ENCODE measurements around the gene SLC25A19.
"Not testable (repeated sequence)": the region's sequence is repeated elsewhere in the genome, so short reads cannot be mapped to it uniquely, and the experiment has no call there.

The SLC25A19 gene

DNA sequence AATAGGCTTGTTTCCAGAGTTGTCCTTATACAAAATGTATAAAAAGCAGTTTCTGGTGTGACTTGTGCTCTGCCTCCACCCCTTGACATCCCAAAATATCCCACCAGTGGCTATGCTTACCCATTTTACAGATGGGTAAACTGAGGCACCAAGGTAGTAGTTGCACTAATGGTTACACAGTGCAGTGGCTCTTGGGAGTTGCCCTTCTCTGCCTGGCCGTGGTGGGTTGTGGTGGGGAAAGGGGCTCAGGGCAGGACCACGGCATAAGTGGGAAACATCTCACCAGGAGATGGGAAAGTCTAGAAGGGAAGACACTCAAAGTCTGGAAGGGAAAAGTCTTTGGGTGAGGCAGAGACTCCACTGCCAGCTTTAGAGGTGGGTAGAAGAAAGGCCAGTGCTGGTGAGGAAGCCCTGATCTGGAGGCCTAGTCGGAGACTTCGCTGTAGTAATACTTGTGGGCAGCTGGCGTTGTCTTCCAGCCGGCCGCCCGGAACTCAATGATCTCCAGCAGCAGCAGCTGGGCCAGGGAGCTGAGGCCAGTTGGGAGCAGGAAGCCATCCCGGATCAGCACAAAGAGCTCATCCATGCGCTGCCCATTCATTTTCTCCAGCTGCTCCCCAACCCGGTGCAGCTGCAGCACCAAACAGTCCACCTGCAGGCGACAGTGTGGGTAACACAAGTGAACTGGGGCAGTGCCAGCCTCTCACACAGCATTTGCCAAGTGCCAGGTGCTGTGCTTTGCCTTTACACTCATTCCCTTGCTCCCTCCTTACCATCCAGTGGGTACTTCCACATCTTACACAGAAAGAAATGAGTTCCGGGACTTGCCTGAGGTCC lies 22.7 kb downstream of the SLC25A19 start:
- no peak for DNase-seq

DNA sequence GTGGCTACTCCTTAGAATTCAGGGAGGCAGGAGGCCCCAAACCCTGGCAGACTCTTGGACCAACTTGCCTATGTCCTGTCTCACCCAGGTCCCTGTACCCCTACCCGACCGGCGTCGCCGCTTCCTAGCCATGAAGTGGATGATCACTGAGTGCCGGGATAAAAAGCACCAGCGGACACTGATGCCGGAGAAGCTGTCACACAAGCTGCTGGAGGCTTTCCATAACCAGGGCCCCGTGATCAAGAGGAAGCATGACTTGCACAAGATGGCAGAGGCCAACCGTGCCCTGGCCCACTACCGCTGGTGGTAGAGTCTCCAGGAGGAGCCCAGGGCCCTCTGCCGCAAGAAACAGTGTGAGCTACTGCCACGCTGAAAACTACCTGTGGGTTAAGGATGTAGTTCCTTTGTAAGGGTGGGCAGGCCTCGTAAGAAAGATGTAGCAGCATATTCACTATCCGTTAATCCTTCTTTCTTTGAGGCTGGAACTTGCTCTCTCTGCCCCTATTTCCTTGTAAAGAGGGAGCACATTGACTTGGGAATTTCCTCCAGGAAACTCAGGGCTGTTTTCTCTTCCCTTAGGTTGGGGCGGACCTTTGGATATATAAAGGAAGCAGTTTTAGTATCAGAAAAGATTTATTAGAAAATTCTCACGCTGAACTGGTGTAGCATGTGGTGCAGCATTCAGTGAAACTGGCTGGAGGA lies 23.5 kb downstream of the SLC25A19 start:
- no peak for DNase-seq

DNA sequence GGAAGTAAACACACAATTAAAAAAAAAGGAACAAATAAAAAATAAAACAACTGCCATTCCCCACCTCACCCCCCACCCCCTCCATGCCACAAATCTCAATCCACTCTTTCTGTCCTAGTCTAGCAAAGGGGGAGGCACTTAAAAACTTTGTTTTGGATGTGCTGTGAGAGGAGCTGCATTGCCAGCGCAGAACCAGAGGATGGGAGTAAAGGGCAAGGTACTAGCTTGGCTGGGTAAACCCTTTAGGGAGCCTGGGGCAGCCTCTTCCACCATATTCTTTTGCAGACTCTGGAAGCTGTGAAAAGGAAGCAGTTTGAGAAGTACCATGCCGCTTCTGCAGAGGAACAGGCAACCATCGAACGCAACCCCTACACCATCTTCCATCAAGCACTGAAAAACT lies 26.2 kb downstream of the SLC25A19 start:
- DNase-seq = no peak

DNA sequence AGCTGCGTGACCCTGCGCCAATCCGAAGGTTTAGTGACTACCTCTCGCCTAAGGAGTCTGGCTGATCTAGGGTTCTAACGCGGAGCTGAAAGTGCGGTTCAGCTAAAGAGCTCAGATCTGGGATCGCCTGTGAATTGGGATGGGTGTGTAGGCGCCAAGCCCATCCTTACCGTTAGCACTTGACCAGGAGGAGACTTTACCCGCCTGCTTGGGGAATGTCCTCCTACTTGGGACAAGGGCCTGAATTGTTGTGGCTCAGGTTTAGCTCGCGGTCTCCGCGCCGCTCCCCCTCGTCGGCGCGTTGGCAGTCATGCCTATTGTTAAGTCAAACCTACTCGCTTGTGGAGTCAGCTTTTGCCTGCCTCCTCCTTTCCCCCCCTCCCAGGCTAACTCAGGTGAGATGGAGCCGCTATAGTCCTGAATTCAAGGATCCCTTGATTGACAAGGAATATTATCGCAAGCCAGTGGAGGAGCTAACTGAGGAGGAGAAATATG lies 27.1 kb downstream of the SLC25A19 start:
- no peak for DNase-seq

DNA sequence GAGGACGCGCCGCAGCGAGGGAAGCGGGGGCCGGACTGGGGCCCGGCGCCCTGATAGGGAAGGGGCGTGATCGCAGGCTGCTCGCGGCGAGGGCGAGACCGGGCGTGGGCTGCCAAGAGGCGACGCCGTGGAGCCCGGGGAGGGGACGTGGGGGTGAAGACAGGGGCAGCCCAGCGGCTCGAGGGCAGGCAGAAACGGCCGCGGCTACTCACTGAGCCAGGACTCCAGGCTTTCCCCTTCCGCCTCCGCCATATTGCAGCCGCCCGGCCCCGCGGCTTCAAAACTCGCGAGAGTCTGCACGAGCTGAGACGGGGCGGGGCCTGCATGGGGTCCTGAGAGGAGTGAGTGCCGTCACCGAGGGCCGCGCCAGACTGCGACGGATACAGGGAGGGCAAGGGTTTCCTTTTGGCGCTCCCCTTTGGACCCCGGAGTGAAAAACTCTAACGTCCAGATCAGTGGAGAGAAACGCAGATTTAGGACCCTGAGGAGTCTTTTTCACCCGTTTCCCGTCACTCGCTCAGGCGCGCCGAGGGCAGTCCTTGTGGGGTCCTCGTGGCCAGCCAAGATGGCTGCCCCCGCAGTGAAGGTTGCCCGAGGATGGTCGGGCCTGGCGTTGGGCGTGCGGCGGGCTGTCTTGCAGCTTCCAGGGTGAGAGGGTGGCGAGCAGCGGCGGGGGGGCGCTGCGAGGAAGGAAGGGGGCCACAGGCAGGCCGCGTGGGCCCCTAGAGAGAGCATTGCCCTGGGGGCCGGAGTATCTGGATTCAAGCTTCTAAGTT lies 27.7 kb downstream of the SLC25A19 start, which contains the start of the genes GGA3 and MRPS7:
Gene GGA3 (minus strand): TSS at position 271 of the 776 bp plus-strand sequence. CDS start 19 bp downstream, at position 252.
Gene MRPS7 (plus strand): TSS at position 544 of the 776 bp plus-strand sequence. CDS start 22 bp downstream, at position 566.
- DNase-seq = peak; percentile 97

- DNase-seq = no peak
Measured at GRCh38 chr17:75260641-75261335, 28.4 kb downstream of the SLC25A19 start.

- not testable (repeated sequence) for DNase-seq
Measured at GRCh38 chr17:75257228-75257627, 32.0 kb downstream of the SLC25A19 start.

DNA sequence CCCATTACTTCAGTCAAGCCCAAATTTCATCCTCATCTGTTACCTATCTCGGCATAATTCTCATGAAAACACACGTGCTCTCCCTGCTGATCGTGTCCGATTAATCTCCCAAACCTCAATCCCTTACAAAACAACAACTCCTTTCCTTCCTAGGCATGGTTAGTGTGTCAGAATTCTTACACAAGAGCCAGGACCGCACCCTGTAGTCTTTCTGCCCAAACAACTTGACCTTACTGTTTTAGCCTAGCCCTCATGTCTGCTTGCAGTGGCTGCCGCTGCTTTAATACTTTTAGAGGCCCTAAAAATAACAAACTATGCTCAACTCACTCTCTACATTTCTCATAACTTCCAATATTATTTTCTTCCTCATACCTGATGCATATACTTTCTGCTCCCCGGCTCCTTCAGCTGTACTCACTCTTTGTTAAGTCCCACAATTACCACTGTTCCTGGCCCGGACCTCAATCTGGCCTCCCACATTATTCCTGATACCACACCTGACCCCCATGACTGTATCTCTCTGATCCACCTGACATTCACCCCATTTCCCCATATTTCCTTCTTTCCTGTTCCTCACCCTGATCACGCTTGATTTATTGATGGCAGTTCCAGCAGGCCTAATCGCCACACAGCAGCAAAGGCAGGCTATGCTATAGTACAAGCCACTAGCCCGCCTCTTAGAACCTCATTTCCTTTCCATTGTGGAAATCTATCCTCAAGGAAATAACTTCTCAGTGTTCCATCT lies 33.1 kb downstream of the SLC25A19 start:
- DNase-seq = not testable (repeated sequence)

DNA sequence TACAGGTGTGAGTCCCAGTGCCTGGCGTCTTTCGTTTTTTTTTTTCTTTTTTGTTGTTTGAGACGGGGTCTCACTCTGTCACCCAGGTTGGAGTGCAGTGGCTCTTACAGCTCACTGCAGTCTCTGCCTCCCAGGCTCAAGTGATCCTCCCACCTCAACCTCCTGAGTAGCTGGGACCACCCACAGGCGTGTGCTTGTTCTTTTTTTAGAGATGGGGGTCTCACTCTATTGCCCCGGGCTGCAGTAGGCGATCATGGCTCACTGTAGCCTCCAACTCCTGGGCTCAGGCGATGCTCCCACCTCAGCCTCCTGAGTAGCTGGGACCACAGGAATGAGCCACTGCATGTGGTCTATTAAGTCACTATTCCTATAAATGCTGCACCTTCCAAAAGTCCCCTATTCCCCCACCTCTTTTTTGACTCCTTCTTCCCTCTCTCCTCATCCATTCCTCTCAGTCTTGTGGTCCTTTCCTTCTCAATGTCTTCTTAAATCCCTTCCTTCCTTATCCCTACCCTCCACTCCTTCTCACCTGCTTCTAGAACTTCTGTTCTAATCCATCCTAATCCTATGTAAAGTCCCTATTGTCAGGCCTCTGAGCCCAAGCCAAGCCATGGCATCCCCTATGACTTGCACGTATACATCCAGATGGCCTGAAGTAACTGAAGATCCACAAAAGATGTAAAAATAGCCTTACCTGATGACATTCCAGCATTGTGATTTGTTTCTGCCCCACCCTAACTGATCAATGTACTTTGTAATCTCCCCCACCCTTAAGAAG lies 37.0 kb downstream of the SLC25A19 start:
- DNase-seq = no peak

DNA sequence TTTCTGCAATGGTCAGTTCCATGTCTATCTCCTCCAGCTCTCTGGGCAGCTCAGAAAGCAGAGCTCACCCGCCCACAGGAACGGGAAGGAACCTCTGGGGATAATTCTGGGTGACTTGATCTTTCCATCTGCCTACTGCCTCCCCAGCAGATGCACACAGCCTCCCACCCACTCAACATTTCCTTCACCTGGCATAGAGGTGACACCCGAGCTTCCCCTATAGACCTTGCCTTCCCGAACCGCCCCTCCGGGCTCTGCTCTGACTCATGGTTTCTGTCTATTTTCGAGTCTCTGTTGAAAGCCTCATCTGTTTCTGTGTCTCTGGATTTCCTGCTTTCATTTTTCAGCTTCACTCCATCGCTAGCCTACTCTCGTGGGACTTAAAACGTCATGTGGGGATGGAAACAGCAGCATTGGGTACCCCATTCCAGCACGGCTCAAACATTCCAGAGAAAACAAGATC lies 39.2 kb downstream of the SLC25A19 start:
- DNase-seq = no peak

DNA sequence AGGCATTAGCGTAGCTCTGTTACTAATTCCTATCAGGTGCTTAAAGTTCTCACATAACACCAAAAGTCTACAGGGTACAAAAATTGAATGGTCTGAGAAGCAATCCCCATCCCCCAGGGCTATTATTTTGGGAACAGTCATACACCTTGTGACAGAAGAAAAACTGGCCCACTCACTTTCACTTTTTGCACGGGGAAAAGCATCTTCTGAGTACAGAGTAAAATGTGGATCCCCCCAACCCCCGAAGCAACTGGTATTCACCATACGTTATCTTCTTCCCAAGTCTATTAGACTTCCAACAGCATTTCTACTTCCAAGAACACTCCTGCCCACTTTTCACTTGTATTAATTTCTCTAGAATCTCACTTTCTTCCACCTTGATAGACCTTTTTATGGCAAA lies 39.7 kb downstream of the SLC25A19 start:
- no peak for DNase-seq

DNA sequence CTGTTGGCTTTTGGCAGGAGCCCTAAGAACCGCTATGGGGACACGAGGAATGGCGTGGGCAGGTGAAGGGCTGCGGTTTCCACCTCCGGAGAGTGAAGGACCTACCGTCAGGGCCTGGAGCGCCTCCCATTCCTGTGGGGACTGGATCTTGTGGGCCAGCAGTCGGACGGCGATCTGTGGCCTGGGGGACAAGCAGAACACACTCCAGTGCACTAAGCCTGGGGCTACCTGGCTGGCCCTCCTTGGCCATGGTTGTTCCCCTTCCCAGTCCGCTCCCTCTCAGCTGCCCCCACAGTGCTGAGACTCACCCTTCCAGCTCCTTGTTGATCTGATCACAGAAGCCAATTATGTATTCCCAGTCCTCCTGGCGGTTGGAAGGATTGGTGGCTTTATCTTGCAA lies 42.8 kb downstream of the SLC25A19 start:
- DNase-seq = no peak

DNA sequence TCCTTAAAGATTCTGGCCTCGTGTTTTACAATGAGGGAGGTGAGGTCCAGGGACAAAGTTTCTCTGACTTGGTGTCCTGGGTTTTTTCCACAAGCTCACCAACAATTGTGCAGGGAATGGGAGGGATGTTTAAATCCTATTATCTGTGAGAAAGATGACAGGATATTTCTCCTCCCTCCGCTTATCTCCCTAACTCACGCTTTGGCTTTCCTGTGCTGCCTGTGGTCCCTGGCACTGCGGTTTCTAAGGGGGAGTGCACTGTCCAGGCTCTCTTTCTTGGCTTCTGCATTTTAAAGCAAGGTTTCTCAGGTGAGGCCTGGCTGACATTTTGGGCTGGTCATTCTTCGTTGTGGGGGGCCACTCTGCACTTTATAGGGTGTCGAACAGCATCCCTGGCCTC lies 44.2 kb downstream of the SLC25A19 start:
- DNase-seq = no peak

DNA sequence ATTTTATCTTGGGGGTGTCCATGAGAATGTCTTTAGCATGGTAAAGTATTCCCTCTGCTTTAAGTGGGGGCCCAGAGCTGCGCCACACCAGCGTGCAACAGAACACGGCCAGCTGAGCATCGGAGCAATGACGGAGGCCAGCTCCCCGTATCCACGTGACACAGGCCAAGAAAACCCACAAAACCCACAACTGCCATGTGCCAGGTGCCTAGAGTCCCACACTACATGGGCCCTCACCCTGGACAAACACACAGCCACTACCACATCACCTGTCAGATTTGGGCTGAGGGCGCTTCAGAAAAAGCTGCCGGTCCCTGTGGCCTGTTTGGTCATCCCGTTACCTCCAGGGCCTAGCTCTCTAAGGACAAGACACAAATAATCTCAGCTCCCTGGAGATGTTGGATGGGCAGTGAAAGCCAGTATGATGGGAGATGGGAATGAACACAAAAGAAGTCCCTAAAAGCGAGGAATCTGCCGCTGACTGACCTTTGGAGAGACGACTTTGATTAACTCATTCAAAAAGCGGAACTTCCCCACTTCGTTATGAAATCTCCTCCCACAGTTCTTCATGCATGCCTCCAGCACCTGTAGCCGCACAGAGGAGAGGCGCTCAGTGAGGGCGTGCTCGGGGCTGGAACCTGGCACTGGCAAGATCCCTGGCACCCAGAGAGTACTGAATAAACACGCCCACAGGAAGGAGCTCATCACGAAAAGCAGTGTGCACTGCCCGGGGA lies 44.9 kb downstream of the SLC25A19 start:
- DNase-seq = no peak

DNA sequence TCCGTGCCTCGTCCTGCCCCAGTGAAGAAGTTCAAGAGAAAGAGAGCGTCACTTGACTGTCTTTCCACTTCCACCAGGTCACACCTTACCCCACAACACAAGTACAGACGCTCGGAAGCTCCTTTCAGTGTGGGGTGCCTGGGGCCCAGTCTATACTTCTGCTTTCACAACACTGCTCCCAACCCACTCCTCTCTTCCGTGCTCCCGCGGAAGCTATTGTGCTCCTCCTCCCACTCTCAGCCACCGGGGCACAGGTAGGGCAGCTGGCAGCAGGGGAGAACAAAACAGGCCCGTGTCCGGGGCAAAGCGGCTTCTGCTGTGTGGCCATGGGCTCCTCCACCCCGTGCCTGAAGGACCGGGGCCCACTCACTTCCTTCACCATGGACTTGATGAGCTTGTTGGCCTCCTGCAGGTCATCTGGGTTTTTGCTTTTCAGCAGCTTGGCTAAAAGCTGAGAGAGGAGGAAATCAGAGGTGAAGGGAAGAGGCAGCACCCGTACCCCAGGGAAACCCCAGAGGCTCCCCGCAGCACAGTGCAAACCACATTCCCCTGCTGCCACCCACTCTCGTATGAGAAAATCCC lies 46.7 kb downstream of the SLC25A19 start:
- DNase-seq = no peak

GRCh38 chr17:75241996-75242460 lies 47.2 kb downstream of the SLC25A19 start:
- no peak for DNase-seq

DNA sequence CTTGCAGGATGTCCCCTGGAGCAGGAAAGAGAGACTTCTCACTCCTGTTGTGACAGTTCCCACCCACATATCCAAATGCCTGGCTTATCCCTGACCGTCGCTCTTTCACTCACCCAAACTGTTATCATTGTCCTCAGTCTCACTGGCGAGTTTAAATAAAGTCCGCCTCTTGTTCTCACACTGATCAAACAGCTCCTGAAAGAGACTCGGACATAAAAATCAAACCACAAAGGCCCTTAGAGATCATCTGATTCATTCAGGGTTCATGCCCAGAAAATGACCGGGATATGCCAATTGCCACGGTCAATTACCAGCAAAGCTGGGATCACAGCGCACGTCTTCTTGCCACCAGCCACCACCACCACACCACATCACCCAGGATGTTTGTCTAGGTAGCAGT lies 47.7 kb downstream of the SLC25A19 start:
- DNase-seq = no peak

DNA sequence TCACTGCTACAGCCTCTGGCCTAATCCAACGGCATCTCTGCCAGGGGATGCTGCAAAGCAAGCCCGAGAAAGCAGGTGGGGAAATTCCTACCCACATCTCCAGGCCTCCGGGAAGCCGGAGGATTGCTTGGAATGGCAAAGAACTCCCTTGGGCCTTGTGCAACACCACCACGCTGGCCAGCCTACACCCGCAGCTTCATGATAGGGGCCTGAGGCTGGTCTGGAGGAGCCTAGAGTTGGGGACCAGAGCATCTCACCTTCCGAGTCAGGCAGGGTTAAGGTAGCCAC lies 48.1 kb downstream of the SLC25A19 start:
- DNase-seq = no peak

- DNase-seq = peak; percentile 36
Measured at GRCh38 chr17:75240394-75241142, 48.7 kb downstream of the SLC25A19 start.
